ENCODE measurements around the gene PITX1.

DNA sequence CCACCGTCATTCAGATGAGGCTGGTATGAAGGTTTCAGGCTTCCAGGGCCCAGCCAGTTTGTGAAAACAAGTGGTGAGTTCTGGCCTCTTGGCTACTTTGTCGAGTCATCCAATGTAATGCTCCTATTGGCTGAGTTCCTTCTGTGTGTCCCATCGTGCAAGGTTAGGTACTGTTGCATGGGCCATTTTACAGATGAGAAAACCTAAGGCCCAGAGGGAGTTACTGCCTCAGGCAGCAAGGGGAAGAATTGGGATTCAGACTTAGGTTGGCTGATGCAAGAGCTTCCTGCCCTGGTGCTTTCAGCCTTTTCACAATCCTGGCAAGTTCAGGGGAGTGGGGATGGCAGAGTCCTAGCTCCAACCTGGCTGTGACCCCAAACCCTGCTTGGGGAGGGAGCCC lies 17.4 kb upstream of the PITX1 start:
- TF ChIP-seq GATA2 (IDR thresholded peaks at IDR 0.05; ENCODE audit: low read depth, low read length) (no peak), GATA3 (IDR thresholded peaks at IDR 0.05; ENCODE audit: low read depth, low read length) (no peak)

Data from SH-SY5Y (cell line).